ENCODE data around the gene USP19. TPM values are rescaled to one million over a fixed set of nuclear protein-coding genes. Genes with fewer than 3 reads are reported as not detected.
A peak's percentile ranks its signal among the peaks of the same experiment; 100 is the strongest.

USP19 gene
- total and polyA plus RNA-seq, 2 of the 8 experiments (the other 6 are each of a cell fraction or from before 2014, with no cell fraction given) = 46.4 to 65.8 TPM

DNA sequence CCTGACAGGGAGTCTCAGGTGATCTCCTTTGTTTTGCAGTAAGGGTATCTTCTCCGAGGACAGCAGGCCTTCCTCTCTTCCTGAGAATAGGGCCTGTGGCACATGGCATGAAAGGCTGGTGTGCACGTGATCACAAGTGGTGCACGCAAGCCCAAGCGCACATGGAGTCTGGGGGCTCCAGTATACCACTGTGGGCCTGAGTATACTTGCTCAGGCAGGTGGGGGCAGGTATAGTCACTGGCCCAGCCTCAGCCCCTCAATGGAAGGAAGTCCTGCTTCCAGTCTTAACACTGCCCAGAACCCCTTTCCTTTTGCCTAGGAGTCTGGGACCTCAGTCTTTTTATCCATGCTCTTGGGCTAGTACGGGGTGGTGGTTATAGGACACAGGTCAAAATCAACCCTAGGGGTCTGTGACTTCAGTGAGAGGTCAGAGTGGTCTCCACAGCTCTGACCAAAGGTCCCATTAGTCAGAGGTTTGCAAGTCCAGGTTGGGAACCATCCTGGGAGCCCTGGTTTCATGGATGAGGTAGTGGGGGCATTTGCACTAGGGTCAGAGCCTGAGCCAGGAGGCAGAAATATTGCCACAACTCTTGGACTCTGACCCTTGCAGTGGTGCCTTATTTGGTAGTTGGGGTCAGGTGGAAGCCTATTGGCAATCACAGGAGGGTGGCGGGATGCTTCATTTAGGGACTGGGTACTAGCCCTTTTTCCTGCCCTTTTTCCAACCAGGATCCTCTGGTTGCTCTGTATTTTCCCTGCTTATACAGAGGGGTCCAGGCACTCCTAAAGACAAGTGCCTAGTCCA is 46.3 kb upstream of the USP19 start:
- Histone ChIP-seq H3K23ac (ENCODE audit: insufficient read length) (no peak overlapping the region), H4K5ac (ENCODE audit: insufficient read length, low read depth, low read length) (peak overlapping the region; percentile 50), H2BK20ac (ENCODE audit: low read length) (no peak overlapping the region), H3K4me1 (replicated peaks in 1 of 4; ENCODE audit: control insufficient read depth in 3 of 4, insufficient read depth in 4 of 4, low read length in 3 of 4) (peaks cover 2 to 11% (median 4%) of the 10 kb centered on the region in 4 experiments), H2BK15ac (ENCODE audit: low read length) (0 out of 2 replicates have a peak overlapping the region, but pooled peaks have one; percentile 16), H3K14ac (ENCODE audit: insufficient read length) (no peak overlapping the region), H3K4me3 (ENCODE audit: extremely low read depth in 1 of 4, insufficient read depth in 2 of 4, low read depth in 3 of 4, low read length in 4 of 4) (peak overlapping the region; percentile 86 to 100 (median 94); a peak in 7 of 8 replicates), H3K36me3 (ENCODE audit: control insufficient read depth in 2 of 4, insufficient read depth in 4 of 4, low read length in 3 of 4) (peaks cover 5 to 20% (median 12%) of the 10 kb centered on the region in 4 experiments), H3K18ac (ENCODE audit: extremely low read depth, low read length) (no peak overlapping the region), H4K91ac (replicated peaks; ENCODE audit: insufficient read length, low read length) (no peak overlapping the region), H3K27ac (ENCODE audit: low read depth, low read length) (no peak overlapping the region; the same call in 1 of the 2 replicates), H3K4ac (replicated peaks; ENCODE audit: insufficient read length, low read depth, low read length) (peak overlapping the region; percentile 37), H2BK120ac (replicated peaks; ENCODE audit: low read depth, low read length) (no peak overlapping the region), H3K27me3 (replicated peaks in 1 of 4; ENCODE audit: control insufficient read depth in 3 of 4, extremely low read depth in 1 of 4, insufficient read depth in 3 of 4, low read length in 3 of 4) (peaks cover 0 to 3% (median 0%) of the 10 kb centered on the region in 4 experiments; a peak in 2 of 7 replicates), H2AK5ac (ENCODE audit: low read depth, low read length) (no peak overlapping the region), H3K9ac (replicated peaks in 1 of 4; ENCODE audit: extremely low read depth in 1 of 4, low read depth in 3 of 4, low read length in 3 of 4) (peak overlapping the region in 1 of 4 experiments; percentile 16; a peak in 1 of 7 replicates), H2AFZ (ENCODE audit: low read length) (peak overlapping the region; percentile 74; the same call in 1 of the 2 replicates), H3K79me2 (ENCODE audit: control insufficient read depth in 1 of 2, insufficient read depth in 2 of 2, low read length in 2 of 2) (peaks cover 9 to 25% of the 10 kb centered on the region in 2 experiments; a peak in 3 of 4 replicates), H2BK5ac (ENCODE audit: low read depth, low read length) (0 out of 2 replicates have a peak overlapping the region, but pooled peaks have one; percentile 47), H4K20me1 (replicated peaks in 1 of 2; ENCODE audit: control insufficient read depth in 1 of 2, insufficient read depth in 2 of 2, low read length in 2 of 2) (peaks cover 3 to 5% of the 10 kb centered on the region in 2 experiments), H2BK12ac (ENCODE audit: low read depth, low read length) (0 out of 2 replicates have a peak overlapping the region, but pooled peaks have one; percentile 7), H4K8ac (ENCODE audit: extremely low read depth, insufficient read depth, low read length) (peak overlapping the region; percentile 72), H3K23me2 (ENCODE audit: low read depth, low read length) (peaks cover 15% of the 10 kb centered on the region), H3K4me2 (ENCODE audit: insufficient read depth in 1 of 2, low read depth in 2 of 2, low read length in 2 of 2) (peak overlapping the region; percentile 77 to 99), H3K9me3 (ENCODE audit: insufficient read depth in 2 of 2, low read depth in 1 of 2, low read length in 1 of 2) (no peaks in the 10 kb centered on the region), H3K79me1 (ENCODE audit: low read depth, low read length) (peaks cover 23% of the 10 kb centered on the region), H3K56ac (replicated peaks; ENCODE audit: insufficient read length, low read depth, low read length) (no peak overlapping the region)
- 90% methylated on average over 6 of the region's 6 CpGs; no CpG with 5 or more reads in 1 of the 2 experiments for WGBS, 2 experiments (ENCODE audit: extremely low coverage in 1 of 2, insufficient coverage in 1 of 2, insufficient read length in 1 of 2, insufficient replicate concordance in 2 of 2, low coverage in 1 of 2, low lambda C conversion rate in 2 of 2, missing lambda C conversion rate in 1 of 2)
- POLR2A ChIA-PET (ENCODE audit: partially characterized antibody) = interaction anchor here (0.6 to 2.5 kb wide), 2 partner anchors 9 to 73 kb away, joined by 3 to 6 read pairs; partner anchors contain the start of gene QRICH1
- FAIRE-seq (no peak), DNase-seq (ENCODE audit: low read depth in 1 of 2, low spot score in 2 of 2) (no peak)
- CTCF ChIA-PET (ENCODE audit: partially characterized antibody) = interaction anchor here (1.0 to 5.9 kb wide), 2 partner anchors 10 to 128 kb away, joined by 3 to 38 read pairs; no protein-coding TSS in a partner anchor
- TF ChIP-seq CREB1 (IDR thresholded peaks at IDR 0.05) (no peak), KDM5A (IDR thresholded peaks at IDR 0.05; ENCODE audit: low read length) (no peak), EGR1 (IDR thresholded peaks at IDR 0.05; ENCODE audit: borderline replicate concordance, low read depth, low read length) (no peak), SRF (IDR thresholded peaks at IDR 0.05; ENCODE audit: low read depth, low read length) (no peak), EP300 (IDR thresholded peaks at IDR 0.05; ENCODE audit: borderline replicate concordance in 1 of 2, low read depth in 2 of 2, low read length in 2 of 2) (no peak), CTBP2 (IDR thresholded peaks at IDR 0.05; ENCODE audit: borderline replicate concordance, insufficient read depth, insufficient read length, low read length) (no peak), KDM1A (IDR thresholded peaks at IDR 0.05; ENCODE audit: borderline replicate concordance, low read length) (no peak)
- TF ChIP-seq, protein P1, sequence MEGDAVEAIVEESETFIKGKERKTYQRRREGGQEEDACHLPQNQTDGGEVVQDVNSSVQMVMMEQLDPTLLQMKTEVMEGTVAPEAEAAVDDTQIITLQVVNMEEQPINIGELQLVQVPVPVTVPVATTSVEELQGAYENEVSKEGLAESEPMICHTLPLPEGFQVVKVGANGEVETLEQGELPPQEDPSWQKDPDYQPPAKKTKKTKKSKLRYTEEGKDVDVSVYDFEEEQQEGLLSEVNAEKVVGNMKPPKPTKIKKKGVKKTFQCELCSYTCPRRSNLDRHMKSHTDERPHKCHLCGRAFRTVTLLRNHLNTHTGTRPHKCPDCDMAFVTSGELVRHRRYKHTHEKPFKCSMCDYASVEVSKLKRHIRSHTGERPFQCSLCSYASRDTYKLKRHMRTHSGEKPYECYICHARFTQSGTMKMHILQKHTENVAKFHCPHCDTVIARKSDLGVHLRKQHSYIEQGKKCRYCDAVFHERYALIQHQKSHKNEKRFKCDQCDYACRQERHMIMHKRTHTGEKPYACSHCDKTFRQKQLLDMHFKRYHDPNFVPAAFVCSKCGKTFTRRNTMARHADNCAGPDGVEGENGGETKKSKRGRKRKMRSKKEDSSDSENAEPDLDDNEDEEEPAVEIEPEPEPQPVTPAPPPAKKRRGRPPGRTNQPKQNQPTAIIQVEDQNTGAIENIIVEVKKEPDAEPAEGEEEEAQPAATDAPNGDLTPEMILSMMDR (IDR thresholded peaks at IDR 0.05; ENCODE audit: control extremely low read depth in 1 of 3, insufficient read depth in 1 of 3, low read depth in 1 of 3, low read length in 3 of 3) = no peak
